Activated naive CD4-positive, alpha-beta T cell treated with anti-CD3 and anti-CD28 coated beads for 36 hours (primary cell): Measurements from ENCODE around the gene MLIP. TPM values are rescaled to one million over a fixed set of nuclear protein-coding genes. Genes with fewer than 3 reads are reported as not detected.

Source experiments
- CTCF ChIA-PET: fragments of 350-600 bp; sonication (Branson Sonifier 250); formaldehyde crosslinking; loops from one replicate; lab custom pipeline; 2021; ENCODE audit warnings: antibody characterized with exemption; lab: Charles Lee
- DNase-seq: peaks from one replicate; pipeline ENCODE4 v3.0.0-alpha.2; 2020
- H3K27ac Mint-ChIP-seq: one replicate; pipeline ENCODE4 v1.8.0; 2021; ENCODE audit warnings: mild to moderate bottlenecking, mixed read lengths
- H3K27me3 Mint-ChIP-seq: one replicate; pipeline ENCODE4 v1.8.0; 2021; ENCODE audit warnings: low read depth, mixed read lengths
- H3K36me3 Mint-ChIP-seq: one replicate; pipeline ENCODE4 v1.8.0; 2021; ENCODE audit warnings: low read depth, mixed read lengths
- H3K4me1 Mint-ChIP-seq: one replicate; pipeline ENCODE4 v1.8.0; 2021; ENCODE audit warnings: low read depth, mixed read lengths
- H3K4me3 Mint-ChIP-seq: one replicate; pipeline ENCODE4 v1.8.0; 2021; ENCODE audit warnings: mild to moderate bottlenecking, moderate library complexity, mixed read lengths
- H3K9me3 Mint-ChIP-seq: one replicate; pipeline ENCODE4 v1.8.0; 2021; ENCODE audit warnings: mixed read lengths
- intact Hi-C: fragments of 100-400 bp; cut with micrococcal nuclease; formaldehyde crosslinking; loops from one replicate; pipeline ENCODE4 v1.15.1; 2023
- total RNA-seq, 2 experiments: library from RNA; stranded (reverse); gene quantifications; one replicate each; pipeline ENCODE4 v1.2.3, GENCODE V29; 2021

MLIP gene
- total RNA-seq, 2 experiments from 2014 or later, result not detected

DNA sequence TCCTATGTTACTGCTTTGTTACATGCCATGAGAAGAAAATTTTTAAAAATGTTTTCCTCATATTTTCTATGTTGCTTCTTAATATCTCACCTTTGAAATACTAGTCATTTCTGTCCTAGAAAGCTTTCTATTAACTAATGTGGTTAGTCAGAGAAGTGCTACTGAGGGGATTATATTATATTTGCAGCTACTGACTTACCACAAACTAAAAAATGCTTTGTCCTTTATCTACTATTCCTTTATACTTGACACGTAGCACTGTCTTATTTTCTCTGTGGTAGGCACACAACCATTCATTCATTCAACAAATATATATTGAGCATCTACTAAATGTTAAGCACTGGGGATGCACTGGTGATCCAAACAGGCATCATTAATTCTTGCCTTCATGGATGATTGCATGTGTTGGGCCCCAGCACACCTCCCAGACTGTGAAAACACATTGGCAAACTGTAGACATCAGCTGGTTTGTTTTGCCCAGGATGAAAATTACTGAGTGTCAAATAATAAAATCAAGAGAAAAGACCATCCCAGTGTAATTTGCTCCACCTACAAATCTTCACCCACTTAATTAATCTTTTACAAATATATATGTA lies 10.7 kb upstream of the MLIP start:
- Mint-ChIP-seq H3K4me3 (no peak overlapping the region), H3K27ac (no peak overlapping the region), H3K9me3 (peaks cover 2% of the 10 kb centered on the region), H3K36me3 (no peaks in the 10 kb centered on the region), H3K27me3 (peaks cover 3% of the 10 kb centered on the region), H3K4me1 (no peaks in the 10 kb centered on the region)
- CTCF ChIA-PET, result no interaction called here
- DNase-seq, result no peak
- intact Hi-C loops, result no loop called here

DNA sequence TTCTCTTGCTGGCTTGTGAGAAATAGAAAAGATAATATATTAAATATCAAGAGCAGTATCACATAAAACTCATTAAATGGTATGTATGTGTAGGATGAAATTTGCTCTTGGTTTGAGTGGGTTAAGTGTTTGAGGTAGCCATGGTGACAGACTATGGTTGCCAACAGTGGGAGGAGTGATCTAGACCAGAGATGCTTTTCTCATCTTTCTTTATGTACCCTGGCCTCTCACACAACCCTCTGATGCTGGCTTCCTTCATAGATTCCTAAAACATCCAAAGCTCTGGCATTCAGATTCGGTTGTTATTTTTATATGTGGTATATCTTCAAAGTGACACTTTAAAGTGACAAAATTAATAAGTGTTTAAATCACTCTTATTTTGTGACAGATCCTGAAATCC lies 9.0 kb upstream of the MLIP start:
- CTCF ChIA-PET, result no interaction called here
- H3K4me3 Mint-ChIP-seq, result no peak overlapping the region
- H3K27ac Mint-ChIP-seq, result no peak overlapping the region
- DNase-seq, result no peak
- no peaks in the 10 kb centered on the region for H3K9me3 Mint-ChIP-seq
- H3K27me3 Mint-ChIP-seq, result peaks cover 3% of the 10 kb centered on the region
- H3K36me3 Mint-ChIP-seq, result no peaks in the 10 kb centered on the region
- H3K4me1 Mint-ChIP-seq, result no peaks in the 10 kb centered on the region
- intact Hi-C loops, result no loop called here

DNA sequence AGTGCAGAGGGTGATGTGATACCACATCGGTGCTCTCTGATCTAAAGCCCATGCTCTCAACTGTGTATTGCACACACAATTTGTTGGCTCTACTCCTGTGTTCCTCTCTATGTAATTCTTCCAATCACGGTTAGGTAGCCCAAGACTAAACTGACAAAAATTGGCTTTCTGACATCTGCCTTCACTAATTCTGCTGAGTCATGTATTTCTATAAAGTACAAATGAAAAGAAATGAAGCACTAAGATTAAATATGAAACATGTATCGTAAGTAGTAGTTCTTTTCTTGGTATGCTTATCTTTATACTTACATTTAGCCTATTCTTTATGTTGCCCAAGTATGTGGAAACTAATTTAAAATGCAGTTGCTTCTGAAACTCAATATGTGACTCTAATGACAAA lies 7.7 kb upstream of the MLIP start:
- intact Hi-C loops, result no loop called here
- H3K4me3 Mint-ChIP-seq, result no peak overlapping the region
- H3K4me1 Mint-ChIP-seq, result no peaks in the 10 kb centered on the region
- peaks cover 3% of the 10 kb centered on the region for H3K27me3 Mint-ChIP-seq
- H3K27ac Mint-ChIP-seq, result no peak overlapping the region
- CTCF ChIA-PET, result no interaction called here
- no peak for DNase-seq
- no peaks in the 10 kb centered on the region for H3K36me3 Mint-ChIP-seq
- H3K9me3 Mint-ChIP-seq, result no peaks in the 10 kb centered on the region

DNA sequence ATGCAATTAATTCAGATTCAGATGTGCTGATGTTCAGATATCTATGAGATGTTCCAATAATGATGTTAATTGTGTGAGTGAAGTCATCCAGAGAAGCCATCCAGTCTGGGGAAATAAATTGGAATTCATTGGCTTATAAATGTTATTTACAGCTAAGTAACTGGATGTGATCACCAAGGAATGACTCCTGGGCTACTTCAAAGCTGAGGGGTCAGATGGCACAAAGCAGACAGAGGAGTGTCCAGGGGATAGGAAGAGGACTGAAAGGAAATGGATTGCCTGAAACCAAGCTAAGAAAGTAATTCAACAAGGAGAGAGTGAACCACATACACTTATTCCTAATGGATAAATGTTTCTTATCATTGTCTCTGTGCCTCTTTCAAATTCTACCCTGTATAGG lies 4.5 kb upstream of the MLIP start:
- intact Hi-C loops, result no loop called here
- Mint-ChIP-seq H3K27me3 (peaks cover 3% of the 10 kb centered on the region), H3K4me3 (no peak overlapping the region), H3K4me1 (no peaks in the 10 kb centered on the region), H3K27ac (no peak overlapping the region), H3K9me3 (no peaks in the 10 kb centered on the region), H3K36me3 (no peaks in the 10 kb centered on the region)
- DNase-seq, result no peak
- CTCF ChIA-PET, result no interaction called here

DNA sequence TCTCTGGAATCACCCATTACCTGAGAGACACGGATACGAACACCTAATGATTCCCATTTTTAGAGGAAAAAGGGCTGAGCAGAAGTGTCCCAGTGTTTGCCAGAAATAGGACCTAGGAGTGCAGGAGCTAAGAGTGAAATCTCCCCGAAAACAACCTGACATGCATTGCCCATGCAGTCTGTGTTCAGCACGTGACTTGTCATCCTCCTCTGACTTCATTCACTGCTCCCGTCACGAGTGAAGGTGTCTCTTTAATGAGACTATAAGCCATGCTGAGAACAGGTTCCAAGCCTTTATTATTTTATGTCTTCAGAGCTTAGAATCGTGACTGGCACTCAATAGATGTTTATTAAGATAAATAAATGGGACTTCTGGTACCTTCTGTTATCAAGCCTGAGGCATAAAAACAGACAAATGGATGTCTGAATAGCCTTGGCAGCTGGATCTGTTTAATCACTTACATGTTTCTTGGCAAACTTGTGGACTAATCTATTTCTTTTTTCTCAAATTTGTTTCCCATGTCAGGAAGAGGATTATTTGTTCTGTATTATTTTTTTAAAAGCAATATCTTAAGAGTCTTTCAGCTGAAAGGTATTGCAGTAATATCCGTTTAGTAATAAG lies 3.7 kb upstream of the MLIP start:
- Mint-ChIP-seq H3K4me3 (no peak overlapping the region), H3K27me3 (peaks cover 3% of the 10 kb centered on the region), H3K4me1 (no peaks in the 10 kb centered on the region), H3K27ac (no peak overlapping the region), H3K9me3 (no peaks in the 10 kb centered on the region), H3K36me3 (no peaks in the 10 kb centered on the region)
- CTCF ChIA-PET, result no interaction called here
- no peak for DNase-seq
- intact Hi-C loops, result no loop called here

DNA sequence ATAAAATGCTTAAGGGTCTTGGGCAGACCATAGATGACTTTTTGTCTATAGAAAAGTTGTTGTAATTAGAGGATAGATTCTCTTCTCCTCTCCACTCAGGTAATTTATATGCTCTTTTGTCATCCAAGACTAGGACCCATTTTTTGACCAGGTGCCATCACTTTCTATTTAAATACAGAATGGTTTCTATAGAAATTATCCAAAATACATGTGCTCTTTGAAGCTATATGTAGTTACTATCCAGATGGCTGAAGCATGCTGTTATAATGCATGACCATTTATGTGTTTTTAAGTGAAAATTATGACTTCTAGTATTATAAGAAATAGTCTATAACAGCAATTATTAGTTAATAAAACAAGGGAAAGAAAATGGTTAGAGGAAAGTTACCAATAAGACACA lies 3.0 kb upstream of the MLIP start:
- Mint-ChIP-seq H3K36me3 (no peaks in the 10 kb centered on the region), H3K4me1 (no peaks in the 10 kb centered on the region), H3K9me3 (no peaks in the 10 kb centered on the region), H3K4me3 (no peak overlapping the region), H3K27me3 (peaks cover 3% of the 10 kb centered on the region), H3K27ac (no peak overlapping the region)
- DNase-seq, result no peak
- CTCF ChIA-PET, result no interaction called here
- intact Hi-C loops, result no loop called here

DNA sequence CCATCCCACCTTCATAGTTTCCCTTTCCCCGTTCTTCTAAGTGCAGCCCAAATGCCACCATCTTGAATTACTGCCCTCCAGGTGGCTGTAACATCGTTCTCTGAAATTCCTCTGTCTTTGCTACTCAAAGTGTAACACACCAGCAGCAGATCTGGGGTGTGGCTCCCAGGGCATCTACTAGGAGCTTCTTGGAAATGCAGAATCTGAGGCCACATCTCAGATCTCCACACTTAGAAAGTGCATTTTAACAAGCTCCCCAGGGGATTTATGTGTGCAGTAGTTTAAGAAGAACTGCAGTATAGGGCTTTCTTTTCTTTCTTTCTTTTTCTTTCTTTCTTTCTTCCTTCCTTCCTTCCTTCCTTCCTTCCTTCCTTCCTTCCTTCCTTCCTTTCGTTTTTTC lies 1.7 kb upstream of the MLIP start:
- CTCF ChIA-PET, result no interaction called here
- DNase-seq, result no peak
- no peaks in the 10 kb centered on the region for H3K9me3 Mint-ChIP-seq
- H3K4me3 Mint-ChIP-seq, result no peak overlapping the region
- intact Hi-C loops, result no loop called here
- H3K4me1 Mint-ChIP-seq, result no peaks in the 10 kb centered on the region
- H3K27me3 Mint-ChIP-seq, result peaks cover 3% of the 10 kb centered on the region
- no peak overlapping the region for H3K27ac Mint-ChIP-seq
- H3K36me3 Mint-ChIP-seq, result no peaks in the 10 kb centered on the region

DNA sequence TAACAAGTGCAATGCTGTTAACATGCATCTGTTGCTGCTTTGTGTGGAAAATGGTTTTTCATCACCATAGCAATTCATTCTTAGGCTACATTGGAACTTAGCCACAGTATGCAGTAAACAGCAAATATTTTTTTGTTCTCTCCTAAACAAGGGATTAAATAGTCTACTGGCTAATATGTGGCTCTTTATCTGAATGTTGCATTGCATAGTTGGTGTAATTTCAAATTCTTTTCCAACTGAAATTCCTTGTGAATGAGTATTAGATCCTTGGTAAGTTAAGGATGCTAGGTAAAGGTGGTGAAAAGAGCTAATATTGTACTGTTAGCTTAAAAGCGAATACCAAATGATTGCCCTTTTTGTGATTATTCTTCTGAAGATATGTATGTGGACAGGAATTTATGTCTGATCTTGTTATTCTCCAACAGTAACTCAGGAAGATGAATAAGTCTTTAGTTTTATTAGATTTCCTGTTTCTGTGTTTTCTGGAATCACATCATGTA lies 958 bp downstream of the MLIP start:
- Mint-ChIP-seq H3K4me3 (no peak overlapping the region), H3K27ac (no peak overlapping the region), H3K4me1 (no peaks in the 10 kb centered on the region), H3K36me3 (no peaks in the 10 kb centered on the region), H3K27me3 (no peaks in the 10 kb centered on the region), H3K9me3 (no peaks in the 10 kb centered on the region)
- CTCF ChIA-PET, result no interaction called here
- intact Hi-C loops, result no loop called here
- DNase-seq, result no peak

DNA sequence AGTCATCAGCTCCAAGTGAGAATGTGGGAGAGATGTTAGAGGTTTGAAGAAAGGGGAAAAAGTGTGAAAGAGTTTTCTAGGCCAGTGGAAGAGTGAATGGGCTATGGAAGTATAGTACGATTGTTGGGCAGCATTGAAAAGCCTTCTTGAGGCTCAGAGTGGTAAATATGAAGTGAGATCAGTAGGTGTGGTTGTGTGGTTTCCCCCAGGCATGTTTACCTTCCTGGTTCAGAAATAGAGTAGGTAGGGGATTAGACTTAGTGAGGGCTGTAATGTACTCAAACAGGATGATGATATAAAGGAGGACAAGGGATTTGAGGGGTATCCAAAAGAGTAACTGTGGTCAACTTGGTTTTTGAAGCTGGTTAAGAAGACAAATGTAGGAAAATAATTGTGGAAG lies 3.7 kb downstream of the MLIP start:
- Mint-ChIP-seq H3K4me3 (no peak overlapping the region), H3K9me3 (no peaks in the 10 kb centered on the region), H3K4me1 (no peaks in the 10 kb centered on the region), H3K27ac (no peak overlapping the region), H3K36me3 (no peaks in the 10 kb centered on the region), H3K27me3 (no peaks in the 10 kb centered on the region)
- intact Hi-C loops, result no loop called here
- no peak for DNase-seq
- CTCF ChIA-PET, result no interaction called here

DNA sequence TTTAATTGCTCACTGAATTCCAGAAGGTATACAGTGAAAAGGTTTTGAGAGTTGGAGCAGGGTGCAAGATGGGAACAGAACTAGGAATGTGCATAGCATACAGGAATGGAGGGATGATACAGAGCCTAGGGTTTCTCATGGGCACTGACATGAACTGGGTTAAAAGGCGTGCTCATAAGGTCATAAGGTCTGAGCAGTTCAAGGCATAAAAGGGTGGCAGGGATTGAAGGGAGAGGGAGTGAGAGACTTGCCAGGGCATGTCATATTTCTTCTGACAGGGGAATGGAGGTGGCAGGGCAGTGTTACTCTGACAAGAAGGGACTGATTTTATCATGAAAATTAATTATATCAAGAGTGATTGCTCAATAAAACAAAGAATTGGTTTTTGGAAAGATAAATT lies 4.7 kb downstream of the MLIP start:
- intact Hi-C loops, result no loop called here
- CTCF ChIA-PET, result no interaction called here
- Mint-ChIP-seq H3K36me3 (no peaks in the 10 kb centered on the region), H3K4me3 (no peak overlapping the region), H3K9me3 (no peaks in the 10 kb centered on the region), H3K27me3 (no peaks in the 10 kb centered on the region), H3K4me1 (no peaks in the 10 kb centered on the region), H3K27ac (no peak overlapping the region)
- DNase-seq, result no peak

DNA sequence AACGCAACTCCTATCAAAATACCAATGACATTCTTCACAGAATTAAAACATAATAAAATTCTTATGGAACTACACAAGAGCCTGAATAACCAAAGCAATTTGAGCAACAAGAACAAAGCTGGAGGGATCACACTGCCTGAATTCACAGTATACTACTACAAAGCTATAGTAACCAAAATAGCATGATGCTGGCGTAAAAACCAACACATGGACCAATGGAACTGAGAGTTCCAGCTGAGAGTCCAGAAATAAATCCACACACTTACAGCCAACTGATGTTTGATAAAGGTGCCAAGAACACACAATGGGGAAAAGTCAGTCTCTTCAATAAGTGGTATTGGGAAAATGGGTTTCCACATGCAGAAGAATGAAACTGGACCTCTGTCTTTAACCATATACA lies 6.9 kb downstream of the MLIP start:
- H3K9me3 Mint-ChIP-seq, result no peaks in the 10 kb centered on the region

DNA sequence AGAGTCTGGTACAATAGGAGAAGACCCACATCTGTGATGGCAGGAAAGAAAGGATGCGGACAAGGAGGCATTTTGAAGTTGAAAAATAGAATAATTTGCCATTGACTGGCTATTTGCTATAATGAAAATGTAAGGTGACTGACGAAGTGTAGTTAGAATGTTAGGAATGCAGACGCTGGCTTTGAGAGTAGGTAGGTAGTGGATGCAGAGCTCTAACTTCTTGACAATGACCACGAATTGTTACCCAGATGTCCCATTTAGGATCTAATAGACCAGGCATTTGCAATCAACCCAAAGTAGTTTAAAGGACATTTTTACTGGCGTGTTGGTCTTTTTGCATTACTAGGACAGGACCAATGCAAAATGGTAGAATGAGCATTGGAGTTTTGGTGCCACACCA lies 14.2 kb downstream of the MLIP start:
- Mint-ChIP-seq H3K27ac (no peak overlapping the region), H3K36me3 (no peaks in the 10 kb centered on the region), H3K9me3 (no peaks in the 10 kb centered on the region), H3K4me1 (no peaks in the 10 kb centered on the region), H3K4me3 (no peak overlapping the region), H3K27me3 (no peaks in the 10 kb centered on the region)
- CTCF ChIA-PET, result no interaction called here
- DNase-seq, result no peak
- intact Hi-C loops, result no loop called here

More for the DNA sequence above, 6.9 kb downstream of the MLIP start:
- H3K4me1 Mint-ChIP-seq, result no peaks in the 10 kb centered on the region
- CTCF ChIA-PET, result no interaction called here
- no peaks in the 10 kb centered on the region for H3K27me3 Mint-ChIP-seq
- H3K4me3 Mint-ChIP-seq, result no peak overlapping the region
- no peak overlapping the region for H3K27ac Mint-ChIP-seq
- intact Hi-C loops, result no loop called here
- no peak for DNase-seq
- H3K36me3 Mint-ChIP-seq, result no peaks in the 10 kb centered on the region

DNA sequence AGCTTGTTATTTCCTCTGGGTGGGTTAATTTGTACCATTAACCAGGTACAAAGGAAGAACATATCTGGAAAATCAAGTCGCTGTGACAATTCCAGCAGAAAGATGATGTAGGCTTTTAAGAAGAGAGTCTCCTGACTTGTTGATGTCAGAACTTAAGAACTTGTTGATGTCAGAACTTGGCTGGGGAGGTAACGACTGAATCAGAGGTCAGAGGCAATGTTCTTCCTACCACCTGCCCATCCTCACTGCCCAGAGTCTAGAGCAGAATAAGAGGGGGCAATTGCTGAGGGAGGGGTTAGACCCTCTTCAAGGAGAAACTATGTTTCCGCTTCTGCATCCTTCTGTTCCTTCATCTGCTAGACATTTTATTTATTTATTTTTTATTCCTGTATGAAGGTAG lies 18.9 kb downstream of the MLIP start:
- intact Hi-C loops, result no loop called here
- no peak overlapping the region for H3K27ac Mint-ChIP-seq
- CTCF ChIA-PET, result interaction anchor here (1.4 kb wide), 1 partner anchor 17 kb away, joined by 3 read pairs; no protein-coding TSS in a partner anchor

More for the DNA sequence above, 18.9 kb downstream of the MLIP start:
- Mint-ChIP-seq H3K27me3 (no peaks in the 10 kb centered on the region), H3K36me3 (no peaks in the 10 kb centered on the region), H3K9me3 (no peaks in the 10 kb centered on the region), H3K4me3 (no peak overlapping the region), H3K4me1 (no peaks in the 10 kb centered on the region)
- DNase-seq, result no peak
